B cell (primary cell): ENCODE measurements around the gene SPTLC2. TPM values are rescaled to one million over a fixed set of nuclear protein-coding genes. Genes with fewer than 3 reads are reported as not detected.
A peak's percentile ranks its signal among the peaks of the same experiment; 100 is the strongest.

Source experiments
- ATAC-seq: fragments of 200-7000 bp; cut with Tn5 transposase; one replicate; pipeline ENCODE4 v1.10.0; 2021; ENCODE audit warnings: low read depth, mild to moderate bottlenecking, moderate number of reproducible peaks, moderate library complexity
- CTCF ChIA-PET: fragments of 350-600 bp; sonication (Branson Sonifier 250); formaldehyde crosslinking; loops from one replicate; lab custom pipeline; 2021; ENCODE audit warnings: antibody characterized with exemption, inconsistent platforms; lab: Charles Lee
- POLR2A ChIA-PET: fragments of 350-600 bp; sonication (Branson Sonifier 250); formaldehyde crosslinking; loops from one replicate; lab custom pipeline; 2021; ENCODE audit warnings: antibody characterized with exemption; lab: Charles Lee
- DNase-seq: peaks from one replicate; pipeline ENCODE4 v3.0.0; 2013
- H2AFZ ChIP-seq: 2 replicates; pipeline ENCODE4 v1.6.1; 2012; ENCODE audit warnings: mild to moderate bottlenecking, low read depth, low read length; ENCODE audit not compliant: insufficient read depth, poor library complexity, severe bottlenecking
- H3K27ac ChIP-seq, 2 donors: 1 replicate in 1 of 2; 2 replicates in 1 of 2; pipeline ENCODE4 v1.5.1; 2012 to 2013; ENCODE audit warnings: low read length in 2 of 2, mild to moderate bottlenecking in 2 of 2, moderate library complexity in 1 of 2
- H3K27me3 ChIP-seq, 4 experiments: fragments of 200-600 bp in 1 of 4; sonication (generic) in 1 of 4; replicated peaks in 1 of 4; 1 replicate in 2 of 4; 2 replicates in 2 of 4; pipeline versions ENCODE4 v1.6.1 to v1.7.0; 2013 to 2016; ENCODE audit warnings: low read length in 3 of 4, mild to moderate bottlenecking in 2 of 4, mixed read lengths in 1 of 4, moderate library complexity in 1 of 4; ENCODE audit not compliant: insufficient read depth in 4 of 4, control insufficient read depth in 3 of 4; ENCODE audit errors: control extremely low read depth in 1 of 4
- H3K36me3 ChIP-seq, 2 experiments: replicated peaks in 1 of 2; 1 replicate in 1 of 2; 2 replicates in 1 of 2; pipeline versions ENCODE4 v1.6.1 to v1.7.1; 2013; ENCODE audit warnings: low read length in 1 of 2; ENCODE audit not compliant: insufficient read depth in 2 of 2, control insufficient read depth in 1 of 2; ENCODE audit errors: control extremely low read depth in 1 of 2, extremely low read depth in 1 of 2
- H3K4me1 ChIP-seq, 2 donors: fragments of 200-600 bp in 1 of 2; sonication (generic) in 1 of 2; 1 replicate in 1 of 2; 2 replicates in 1 of 2; pipeline versions ENCODE4 v1.5.1 to v1.6.1; 2013 to 2017; ENCODE audit warnings: low read length in 2 of 2; ENCODE audit not compliant: control insufficient read depth in 2 of 2, insufficient read depth in 2 of 2
- H3K4me2 ChIP-seq: replicated peaks from 2 replicates; pipeline ENCODE3; 2012; ENCODE audit warnings: mild to moderate bottlenecking, low read depth, low read length; ENCODE audit not compliant: poor library complexity, severe bottlenecking
- H3K4me3 ChIP-seq, 5 experiments: fragments of 200-600 bp in 1 of 5; sonication (generic) in 1 of 5; 1 replicate in 3 of 5; 2 replicates in 2 of 5; pipeline versions ENCODE4 v1.5.1 to v1.7.0; 2011 to 2016; ENCODE audit warnings: low read length in 4 of 5, mild to moderate bottlenecking in 4 of 5, low read depth in 2 of 5, control low read depth in 1 of 5, moderate library complexity in 1 of 5; ENCODE audit not compliant: insufficient read depth in 1 of 5; ENCODE audit errors: control extremely low read depth in 1 of 5, extremely low read depth in 1 of 5
- H3K79me2 ChIP-seq: fragments of 200-600 bp; sonication (generic); one replicate; pipeline ENCODE4 v1.6.0; 2016; ENCODE audit warnings: low read length; ENCODE audit not compliant: control insufficient read depth, insufficient read depth
- H3K9ac ChIP-seq: fragments of 200-600 bp; sonication (generic); 2 replicates; pipeline ENCODE4 v1.6.1; 2017; ENCODE audit warnings: mild to moderate bottlenecking, low read length, moderate library complexity
- H3K9me3 ChIP-seq, 3 donors: one replicate each; pipeline versions ENCODE4 v1.6.1 to v1.7.1; 2013; ENCODE audit warnings: low read length in 2 of 3; ENCODE audit not compliant: control insufficient read depth in 2 of 3, insufficient read depth in 1 of 3; ENCODE audit errors: control extremely low read depth in 1 of 3
- H4K20me1 ChIP-seq: 2 replicates; pipeline ENCODE4 v1.6.0; 2012; ENCODE audit warnings: mild to moderate bottlenecking, low read length; ENCODE audit not compliant: insufficient read depth, control insufficient read depth, poor library complexity, severe bottlenecking
- H3K27ac Mint-ChIP-seq: one replicate; pipeline ENCODE4 v1.8.0; 2021; ENCODE audit warnings: mixed read lengths
- H3K27me3 Mint-ChIP-seq: one replicate; pipeline ENCODE4 v1.8.0; 2021; ENCODE audit warnings: mixed read lengths
- H3K4me1 Mint-ChIP-seq: one replicate; pipeline ENCODE4 v1.8.0; 2021; ENCODE audit warnings: mixed read lengths
- H3K4me3 Mint-ChIP-seq: one replicate; pipeline ENCODE4 v1.8.0; 2021; ENCODE audit warnings: mixed read lengths
- H3K9me3 Mint-ChIP-seq: one replicate; pipeline ENCODE4 v1.8.0; 2022; ENCODE audit warnings: mixed read lengths; ENCODE audit not compliant: insufficient read depth
- CTCF ChIP-seq: fragments of 200-600 bp; IDR thresholded peaks from one replicate; pipeline ENCODE4 v1.8.0; 2022; ENCODE audit warnings: antibody characterized with exemption, mild to moderate bottlenecking
- EZH2 ChIP-seq: IDR thresholded peaks from 2 replicates; pipeline ENCODE4 v1.6.1; 2012; ENCODE audit warnings: borderline replicate concordance, low read depth, mild to moderate bottlenecking, moderate library complexity, low read length; ENCODE audit not compliant: insufficient read depth, poor library complexity, severe bottlenecking
- WGBS: methylation state at CpG from one replicate; pipeline ENCODE4 v1.1.5; 2013; ENCODE audit warnings: missing lambda C conversion rate; ENCODE audit not compliant: insufficient coverage; 5-methylcytosine and 5-hydroxymethylcytosine counted together
- intact Hi-C: fragments of 100-400 bp; cut with micrococcal nuclease; formaldehyde crosslinking; loops from one replicate; pipeline ENCODE4 v1.10.0; 2022
- polyA plus RNA-seq: library from polyadenylated mRNA; depleted of rRNA; stranded (reverse); fragments of >200 nt; gene quantifications from 2 replicates; pipeline ENCODE4 v1.2.3, GENCODE V29; 2012
- total RNA-seq, 2 donors: library from RNA; stranded (reverse); fragments of 120-200 nt in 1 of 2; gene quantifications; 1 replicate in 1 of 2; 2 replicates in 1 of 2; pipeline versions ENCODE4 v1.2.3 to v1.2.4, GENCODE V29; 2013 to 2022

The SPTLC2 gene
- total and polyA plus RNA-seq, 2 donors (not counting 1 experiment from before 2014, with no cell fraction given), result 9.4 to 41.4 TPM

- peaks cover 14% of the 10 kb centered on the region in 2 donors for H3K4me1 ChIP-seq
- intact Hi-C loops, result no loop called here
- ChIA-PET CTCF (no interaction called here), POLR2A (no interaction called here)
- Mint-ChIP-seq H3K27me3 (no peaks in the 10 kb centered on the region), H3K27ac (no peak overlapping the region), H3K4me1 (peaks cover 32% of the 10 kb centered on the region), H3K9me3 (no peaks in the 10 kb centered on the region), H3K4me3 (peak overlapping the region; percentile 41)
- TF ChIP-seq CTCF, result no peak
- TF ChIP-seq EZH2, result no peak
- no peak overlapping the region for H2AFZ ChIP-seq
- H3K9me3 ChIP-seq, result no peaks in the 10 kb centered on the region
- DNase-seq (no peak), ATAC-seq (no peak)
- no peaks in the 10 kb centered on the region for H3K27me3 ChIP-seq
- peaks cover 87% of the 10 kb centered on the region for H3K79me2 ChIP-seq
- H3K4me3 ChIP-seq, result no peak overlapping the region
- peak overlapping the region in 1 of 2 donors; percentile 38 for H3K27ac ChIP-seq
- peaks cover 5 to 13% of the 10 kb centered on the region in 2 experiments for H3K36me3 ChIP-seq
- peak overlapping the region; percentile 3 for H3K9ac ChIP-seq
- peak overlapping the region; percentile 31 for H3K4me2 ChIP-seq
- H4K20me1 ChIP-seq, result peaks cover 19% of the 10 kb centered on the region
- WGBS, result 67% methylated on average over 1 of the region's 4 CpGs
Measured at GRCh38 chr14:77580964-77581505, 35.4 kb downstream of the SPTLC2 start.

GRCh38 chr14:77580477-77580876, 36.0 kb downstream of the SPTLC2 start:
- TF ChIP-seq CTCF (no peak), EZH2 (no peak)
- peak overlapping the region in 1 of 2 donors; percentile 38 for H3K27ac ChIP-seq
- no peak overlapping the region for H3K4me3 ChIP-seq
- H3K36me3 ChIP-seq, result peaks cover 7 to 17% of the 10 kb centered on the region in 2 experiments
- peaks cover 86% of the 10 kb centered on the region for H3K79me2 ChIP-seq
- DNase-seq (no peak), ATAC-seq (no peak)
- Mint-ChIP-seq H3K9me3 (no peaks in the 10 kb centered on the region), H3K4me3 (no peak overlapping the region), H3K4me1 (peaks cover 28% of the 10 kb centered on the region), H3K27ac (no peak overlapping the region), H3K27me3 (no peaks in the 10 kb centered on the region)
- peaks cover 23% of the 10 kb centered on the region for H4K20me1 ChIP-seq
- 100% methylated on average over 3 of the region's 4 CpGs for WGBS
- CTCF ChIA-PET, result interaction anchor here (0.5 kb wide), 1 partner anchor 38 kb away, joined by 5 read pairs; no protein-coding TSS in a partner anchor
- no peak overlapping the region for H3K9ac ChIP-seq
- no peaks in the 10 kb centered on the region for H3K27me3 ChIP-seq
- intact Hi-C loops, result no loop called here
- no peaks in the 10 kb centered on the region for H3K9me3 ChIP-seq
- H2AFZ ChIP-seq, result no peak overlapping the region
- peaks cover 14% of the 10 kb centered on the region in 2 donors for H3K4me1 ChIP-seq
- POLR2A ChIA-PET, result no interaction called here
- H3K4me2 ChIP-seq, result peak overlapping the region; percentile 31
